Measurements from ENCODE around the gene SLC22A17. TPM values are rescaled to one million over a fixed set of nuclear protein-coding genes. Genes with fewer than 3 reads are reported as not detected.
A peak's percentile ranks its signal among the peaks of the same experiment; 100 is the strongest.

Gene SLC22A17
- total RNA-seq, 4 donors from 2014 or later, result 55.9 to 91.0 (median 58.3) TPM

- TF ChIP-seq EP300 (IDR thresholded peaks at IDR 0.05) (no peak), CTCF (IDR thresholded peaks at IDR 0.05) (no peak), POLR2A (IDR thresholded peaks at IDR 0.05) (no peak)
- Histone ChIP-seq H3K4me1 (peaks cover 0 to 48% (median 2%) of the 10 kb centered on the region in 4 donors), H3K27me3 (no peaks in the 10 kb centered on the region), H3K9me3 (no peaks in the 10 kb centered on the region), H3K27ac (peak overlapping the region in 2 of 4 donors; percentile 24 to 33), H3K36me3 (no peaks in the 10 kb centered on the region), H3K4me3 (no peak overlapping the region)
- DNase-seq (ENCODE audit: low spot score in 2 of 2), result no peak
- 47 to 73% methylated on average over 4 of the region's 4 CpGs for WGBS, 2 donors
Measured at GRCh38 chr14:23380976-23381375, 28.3 kb upstream of the SLC22A17 start.

GRCh38 chr14:23380197-23380914, 27.7 kb upstream of the SLC22A17 start:
- Histone ChIP-seq H3K9me3 (no peaks in the 10 kb centered on the region), H3K36me3 (no peaks in the 10 kb centered on the region), H3K4me3 (no peak overlapping the region), H3K27ac (peak overlapping the region in 2 of 4 donors; percentile 33 to 90), H3K4me1 (peaks cover 0 to 55% (median 5%) of the 10 kb centered on the region in 4 donors), H3K27me3 (no peaks in the 10 kb centered on the region)
- TF ChIP-seq EP300 (IDR thresholded peaks at IDR 0.05), result no peak
- TF ChIP-seq POLR2A (IDR thresholded peaks at IDR 0.05), result no peak
- TF ChIP-seq CTCF (IDR thresholded peaks at IDR 0.05), result no peak
- DNase-seq (ENCODE audit: low spot score in 2 of 2), result no peak
- 46 to 49% methylated on average over 12 to 16 of the region's 16 CpGs for WGBS, 2 donors

- no peak for DNase-seq (ENCODE audit: low spot score in 2 of 2)
- Histone ChIP-seq H3K27me3 (no peaks in the 10 kb centered on the region), H3K4me1 (peaks cover 0 to 62% (median 6%) of the 10 kb centered on the region in 4 donors), H3K27ac (peak overlapping the region in 2 of 4 donors; percentile 83 to 90), H3K36me3 (no peaks in the 10 kb centered on the region), H3K4me3 (no peak overlapping the region), H3K9me3 (no peaks in the 10 kb centered on the region)
- 41 to 48% methylated on average over 12 of the region's 12 CpGs for WGBS, 2 donors
- TF ChIP-seq POLR2A (IDR thresholded peaks at IDR 0.05) (no peak), CTCF (IDR thresholded peaks at IDR 0.05) (peak; percentile 85 to 93 (median 88)), EP300 (IDR thresholded peaks at IDR 0.05) (peak in 1 of 2 donors; percentile 49)
Measured at GRCh38 chr14:23379366-23380196, 26.9 kb upstream of the SLC22A17 start.

- Histone ChIP-seq H3K27me3 (no peaks in the 10 kb centered on the region), H3K4me3 (peak overlapping the region in 3 of 4 donors; percentile 11 to 45 (median 13)), H3K36me3 (no peaks in the 10 kb centered on the region), H3K4me1 (peaks cover 0 to 62% (median 6%) of the 10 kb centered on the region in 4 donors), H3K9me3 (no peaks in the 10 kb centered on the region), H3K27ac (peak overlapping the region in 3 of 4 donors; percentile 66 to 90 (median 83))
- WGBS, 2 donors, result 47 to 60% methylated on average over 11 of the region's 11 CpGs
- TF ChIP-seq EP300 (IDR thresholded peaks at IDR 0.05) (no peak), POLR2A (IDR thresholded peaks at IDR 0.05) (no peak), CTCF (IDR thresholded peaks at IDR 0.05) (no peak)
- no peak for DNase-seq (ENCODE audit: low spot score in 2 of 2)
Measured at GRCh38 chr14:23378612-23379220, 26.0 kb upstream of the SLC22A17 start.

All from tibial nerve (tissue), 4 donors.